D341Med (cell line): ENCODE measurements around the gene CRACR2A.

Experiments used
- DNase-seq: peaks from one replicate; pipeline ENCODE4 v3.0.0; 2012; ENCODE audit warnings: low spot score

Gene CRACR2A

GRCh38 chr12:3596703-3597415 lies 156.1 kb downstream of the CRACR2A start:
- no peak for DNase-seq

- DNase-seq = no peak
These were observed 157.2 kb downstream of the CRACR2A start for GRCh38 chr12:3595721-3596120.

- no peak for DNase-seq
These were observed 157.9 kb downstream of the CRACR2A start for GRCh38 chr12:3594966-3595365.

GRCh38 chr12:3593906-3594483 lies 158.9 kb downstream of the CRACR2A start:
- no peak for DNase-seq

GRCh38 chr12:3592856-3593625 lies 159.9 kb downstream of the CRACR2A start:
- no peak for DNase-seq

GRCh38 chr12:3589745-3590144 lies 163.2 kb downstream of the CRACR2A start:
- no peak for DNase-seq

- no peak for DNase-seq
These were observed 165.4 kb downstream of the CRACR2A start for GRCh38 chr12:3587402-3588013.

- DNase-seq = no peak
These were observed 169.1 kb downstream of the CRACR2A start for GRCh38 chr12:3583656-3584334.

- no peak for DNase-seq
These were observed 172.7 kb downstream of the CRACR2A start for GRCh38 chr12:3580094-3580749.

- no peak for DNase-seq
These were observed 173.3 kb downstream of the CRACR2A start for GRCh38 chr12:3579446-3580093.

- no peak for DNase-seq
These were observed 174.4 kb downstream of the CRACR2A start for GRCh38 chr12:3578557-3578956.

- DNase-seq = no peak
These were observed 176.0 kb downstream of the CRACR2A start for GRCh38 chr12:3576891-3577290.

GRCh38 chr12:3574986-3575385 lies 177.9 kb downstream of the CRACR2A start:
- DNase-seq = no peak

GRCh38 chr12:3572560-3572959 lies 180.3 kb downstream of the CRACR2A start:
- DNase-seq = no peak

GRCh38 chr12:3571724-3572123 lies 181.2 kb downstream of the CRACR2A start:
- DNase-seq = no peak

GRCh38 chr12:3571323-3571722 lies 181.6 kb downstream of the CRACR2A start:
- DNase-seq = no peak

- no peak for DNase-seq
These were observed 184.2 kb downstream of the CRACR2A start for GRCh38 chr12:3568695-3569094.

- DNase-seq = no peak
These were observed 186.9 kb downstream of the CRACR2A start for GRCh38 chr12:3565985-3566384.
